ENCODE measurements around the gene C1QTNF4. TPM values are rescaled to one million over a fixed set of nuclear protein-coding genes. Genes with fewer than 3 reads are reported as not detected.

The C1QTNF4 gene
- total RNA-seq, 2 donors from 2014 or later: 0.86 TPM; not detected in 1

- TF ChIP-seq CTCF (IDR thresholded peaks at IDR 0.05): no peak
- H3K4me3 ChIP-seq: peak overlapping the region in 1 of 2 donors; percentile 99
- no peak overlapping the region for H3K27ac ChIP-seq
- DNase-seq (ENCODE audit: low spot score): no peak
- peaks cover 0 to 42% of the 10 kb centered on the region in 2 donors for H3K4me1 ChIP-seq
- no peaks in the 10 kb centered on the region for H3K27me3 ChIP-seq
- no peaks in the 10 kb centered on the region for H3K9me3 ChIP-seq
- H3K36me3 ChIP-seq: peaks cover 55% of the 10 kb centered on the region
These were observed 16.7 kb downstream of the C1QTNF4 start for GRCh38 chr11:47577460-47578041.

GRCh38 chr11:47573321-47573720 is 20.9 kb downstream of the C1QTNF4 start:
- H3K4me3 ChIP-seq: no peak overlapping the region
- no peak overlapping the region for H3K27ac ChIP-seq
- peaks cover 0 to 37% of the 10 kb centered on the region in 2 donors for H3K4me1 ChIP-seq
- peaks cover 33% of the 10 kb centered on the region for H3K36me3 ChIP-seq
- no peak for DNase-seq (ENCODE audit: low spot score)
- H3K27me3 ChIP-seq: no peaks in the 10 kb centered on the region
- H3K9me3 ChIP-seq: no peaks in the 10 kb centered on the region
- no peak for TF ChIP-seq CTCF (IDR thresholded peaks at IDR 0.05)

- H3K9me3 ChIP-seq: no peaks in the 10 kb centered on the region
- H3K4me1 ChIP-seq: peaks cover 0 to 32% of the 10 kb centered on the region in 2 donors
- TF ChIP-seq CTCF (IDR thresholded peaks at IDR 0.05): no peak
- H3K27me3 ChIP-seq: no peaks in the 10 kb centered on the region
- peak overlapping the region; percentile 17 to 37 for H3K27ac ChIP-seq
- no peak for DNase-seq (ENCODE audit: low spot score)
- no peak overlapping the region for H3K4me3 ChIP-seq
- H3K36me3 ChIP-seq: peaks cover 33% of the 10 kb centered on the region
These were observed 21.4 kb downstream of the C1QTNF4 start for GRCh38 chr11:47572715-47573255.

GRCh38 chr11:47571895-47572294 is 22.3 kb downstream of the C1QTNF4 start:
- Histone ChIP-seq H3K36me3 (peaks cover 33% of the 10 kb centered on the region), H3K27me3 (no peaks in the 10 kb centered on the region), H3K27ac (no peak overlapping the region), H3K9me3 (no peaks in the 10 kb centered on the region), H3K4me1 (peaks cover 0 to 25% of the 10 kb centered on the region in 2 donors), H3K4me3 (no peak overlapping the region)
- DNase-seq (ENCODE audit: low spot score): no peak
- no peak for TF ChIP-seq CTCF (IDR thresholded peaks at IDR 0.05)

- H3K27me3 ChIP-seq: no peaks in the 10 kb centered on the region
- H3K9me3 ChIP-seq: no peaks in the 10 kb centered on the region
- peaks cover 0 to 26% of the 10 kb centered on the region in 2 donors for H3K4me1 ChIP-seq
- H3K36me3 ChIP-seq: peaks cover 33% of the 10 kb centered on the region
- no peak overlapping the region for H3K27ac ChIP-seq
- DNase-seq (ENCODE audit: low spot score): no peak
- TF ChIP-seq CTCF (IDR thresholded peaks at IDR 0.05): no peak
- no peak overlapping the region for H3K4me3 ChIP-seq
These were observed 22.9 kb downstream of the C1QTNF4 start for GRCh38 chr11:47571357-47571729.

Data from right atrium auricular region (tissue), 2 donors.